NT2/D1 (cell line): ENCODE data around the gene TAGLN.
"Not testable (repeated sequence)": the region's sequence is repeated elsewhere in the genome, so short reads cannot be mapped to it uniquely, and the experiment has no call there.

Experiments
- DNase-seq: peaks from one replicate; pipeline ENCODE4 v3.0.0-alpha.2; 2011; ENCODE audit warnings: low read depth, low spot score
- H3K27me3 ChIP-seq: 2 replicates; pipeline ENCODE4 v1.6.0; 2011; ENCODE audit warnings: mild to moderate bottlenecking; ENCODE audit not compliant: insufficient read length, insufficient read depth
- H3K36me3 ChIP-seq: 2 replicates; pipeline ENCODE4 v1.6.1; 2011; ENCODE audit warnings: mild to moderate bottlenecking, low read length, mixed read lengths; ENCODE audit not compliant: insufficient read depth, insufficient read length
- H3K4me1 ChIP-seq: 2 replicates; pipeline ENCODE4 v1.5.1; 2011; ENCODE audit not compliant: insufficient read depth, insufficient read length
- H3K4me3 ChIP-seq: 2 replicates; pipeline ENCODE4 v1.5.1; 2011; ENCODE audit warnings: low read depth; ENCODE audit not compliant: insufficient read length
- H3K9ac ChIP-seq: 2 replicates; pipeline ENCODE4 v1.6.0; 2011; ENCODE audit warnings: low read depth; ENCODE audit not compliant: insufficient read length
- H3K9me3 ChIP-seq: 2 replicates; pipeline ENCODE4 v1.5.1; 2011; ENCODE audit warnings: mild to moderate bottlenecking, low read length; ENCODE audit not compliant: insufficient read depth
- SUZ12 ChIP-seq: IDR thresholded peaks from 2 replicates; pipeline ENCODE4 v1.6.1; 2011; ENCODE audit not compliant: insufficient read length, insufficient read depth; ENCODE audit errors: extremely low read depth
- YY1 ChIP-seq: IDR thresholded peaks from 2 replicates; pipeline ENCODE4 v1.6.1; 2011; ENCODE audit not compliant: insufficient read length, insufficient read depth
- ZNF274 ChIP-seq: IDR thresholded peaks from 2 replicates; pipeline ENCODE4 v1.6.1; 2011; ENCODE audit warnings: mild to moderate bottlenecking, low read depth, low read length

TAGLN gene

GRCh38 chr11:117205211-117205818 lies 6.1 kb downstream of the TAGLN start:
- Histone ChIP-seq H3K27me3 (no peaks in the 10 kb centered on the region), H3K9ac (no peak overlapping the region), H3K36me3 (peaks cover 55% of the 10 kb centered on the region), H3K4me3 (no peak overlapping the region), H3K4me1 (peaks cover 4% of the 10 kb centered on the region), H3K9me3 (no peaks in the 10 kb centered on the region)
- no peak for DNase-seq
- TF ChIP-seq SUZ12 (no peak), YY1 (no peak), ZNF274 (no peak)

- not testable (repeated sequence) for H3K27me3 ChIP-seq, H3K9me3 ChIP-seq, DNase-seq, H3K4me1 ChIP-seq, H3K9ac ChIP-seq, H3K4me3 ChIP-seq
- H3K36me3 ChIP-seq = peaks cover 47% of the 10 kb centered on the region
Measured at GRCh38 chr11:117206111-117206510, 6.9 kb downstream of the TAGLN start.

GRCh38 chr11:117206859-117207258 lies 7.7 kb downstream of the TAGLN start:
- H3K9me3 ChIP-seq, DNase-seq, H3K4me1 ChIP-seq, H3K4me3 ChIP-seq, H3K9ac ChIP-seq, H3K27me3 ChIP-seq: not testable (repeated sequence)
- H3K36me3 ChIP-seq = peaks cover 40% of the 10 kb centered on the region

GRCh38 chr11:117207481-117207880 lies 8.3 kb downstream of the TAGLN start:
- peaks cover 34% of the 10 kb centered on the region for H3K36me3 ChIP-seq
- not testable (repeated sequence) for H3K27me3 ChIP-seq

GRCh38 chr11:117208710-117209109 lies 9.5 kb downstream of the TAGLN start:
- peaks cover 32% of the 10 kb centered on the region for H3K36me3 ChIP-seq
- not testable (repeated sequence) for H3K4me3 ChIP-seq, H3K9ac ChIP-seq, DNase-seq, H3K27me3 ChIP-seq, H3K4me1 ChIP-seq, H3K9me3 ChIP-seq

More at GRCh38 chr11:117207481-117207880, 8.3 kb downstream of the TAGLN start:
- H3K4me3 ChIP-seq, DNase-seq, H3K9ac ChIP-seq, H3K4me1 ChIP-seq, H3K9me3 ChIP-seq: not testable (repeated sequence)

GRCh38 chr11:117209351-117210125 lies 10.4 kb downstream of the TAGLN start:
- H3K4me3 ChIP-seq, H3K9ac ChIP-seq, H3K4me1 ChIP-seq, H3K9me3 ChIP-seq, H3K27me3 ChIP-seq, DNase-seq: not testable (repeated sequence)
- H3K36me3 ChIP-seq = peaks cover 29% of the 10 kb centered on the region

- TF ChIP-seq ZNF274 = no peak
- no peak for TF ChIP-seq SUZ12
- TF ChIP-seq YY1 = no peak
- Histone ChIP-seq H3K4me1 (no peaks in the 10 kb centered on the region), H3K27me3 (no peaks in the 10 kb centered on the region), H3K9ac (no peak overlapping the region), H3K4me3 (no peak overlapping the region), H3K9me3 (no peaks in the 10 kb centered on the region), H3K36me3 (peaks cover 22% of the 10 kb centered on the region)
- no peak for DNase-seq
Measured at GRCh38 chr11:117210620-117211019, 11.4 kb downstream of the TAGLN start.

GRCh38 chr11:117212697-117213355 lies 13.7 kb downstream of the TAGLN start:
- Histone ChIP-seq H3K4me3 (no peak overlapping the region), H3K9ac (no peak overlapping the region), H3K36me3 (peaks cover 35% of the 10 kb centered on the region), H3K9me3 (no peaks in the 10 kb centered on the region), H3K4me1 (no peaks in the 10 kb centered on the region), H3K27me3 (no peaks in the 10 kb centered on the region)
- no peak for DNase-seq
- TF ChIP-seq SUZ12 (no peak), YY1 (no peak), ZNF274 (no peak)
